HG03097 (cell line): ENCODE data around the gene LIN7B.

ENCODE experiments used
- ATAC-seq: cut with Tn5 transposase; IDR thresholded peaks from one replicate; pipeline ENCODE4 v1.9.1; 2021; ENCODE audit not compliant: unreplicated experiment, low FRiP score

The LIN7B gene

GRCh38 chr19:49094505-49095482, 19.4 kb upstream of the LIN7B start:
- ATAC-seq: no peak

GRCh38 chr19:49097453-49098288, 16.5 kb upstream of the LIN7B start:
- ATAC-seq: no peak

- ATAC-seq: no peak
Measured at GRCh38 chr19:49098795-49099194, 15.4 kb upstream of the LIN7B start.

GRCh38 chr19:49101160-49101559, 13.0 kb upstream of the LIN7B start:
- no peak for ATAC-seq

GRCh38 chr19:49102303-49102702, 11.9 kb upstream of the LIN7B start:
- ATAC-seq: no peak

- ATAC-seq: no peak
Measured at GRCh38 chr19:49103331-49104085, 10.7 kb upstream of the LIN7B start.

GRCh38 chr19:49104229-49104864, 9.8 kb upstream of the LIN7B start:
- no peak for ATAC-seq

GRCh38 chr19:49106648-49107135, 7.5 kb upstream of the LIN7B start:
- no peak for ATAC-seq

GRCh38 chr19:49107625-49108459, 6.3 kb upstream of the LIN7B start:
- no peak for ATAC-seq

GRCh38 chr19:49109051-49109450, 5.1 kb upstream of the LIN7B start:
- no peak for ATAC-seq

- ATAC-seq: no peak
Measured at GRCh38 chr19:49109569-49110233, 4.5 kb upstream of the LIN7B start.

GRCh38 chr19:49110567-49110966, 3.6 kb upstream of the LIN7B start:
- ATAC-seq: no peak

GRCh38 chr19:49111218-49111998, 2.8 kb upstream of the LIN7B start:
- no peak for ATAC-seq

- ATAC-seq: no peak
Measured at GRCh38 chr19:49114630-49115363, 627 bp downstream of the LIN7B start.

GRCh38 chr19:49116544-49116943, 2.4 kb downstream of the LIN7B start:
- ATAC-seq: no peak

- ATAC-seq: no peak
Measured at GRCh38 chr19:49117677-49118564, 3.8 kb downstream of the LIN7B start.
